ENCODE measurements around the gene HOXA9.

DNA sequence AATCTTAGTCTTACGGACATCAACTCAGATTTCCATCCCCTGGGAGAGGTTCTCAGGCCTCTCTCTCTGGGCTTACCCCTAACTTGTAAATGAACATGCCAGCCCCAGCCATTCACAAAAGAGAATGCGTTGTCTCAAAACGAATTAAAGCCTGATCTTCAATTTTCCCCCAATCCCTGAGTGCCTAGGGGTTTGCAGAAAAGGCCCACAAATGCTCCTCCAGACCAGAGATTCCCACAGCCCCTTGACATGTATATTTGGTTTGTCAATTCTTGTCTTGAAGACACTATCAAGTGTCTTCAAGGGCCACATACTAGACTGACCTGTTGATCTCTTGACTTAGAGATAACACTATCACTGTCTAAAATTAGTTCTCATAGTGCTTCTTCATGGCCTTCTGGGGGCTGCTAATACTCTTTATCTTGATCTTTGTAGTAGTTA, 46.4 kb upstream of the HOXA9 start:
- TF ChIP-seq CTCF (tag by site-specific recombination; IDR thresholded peaks at IDR 0.05), result no peak
- TF ChIP-seq ZFP37 (tag by site-specific recombination; IDR thresholded peaks at IDR 0.05), result no peak
- no peak for TF ChIP-seq ZNF184 (tag by site-specific recombination; IDR thresholded peaks at IDR 0.05)
- TF ChIP-seq PBX3 (CRISPR knock-in tag; IDR thresholded peaks at IDR 0.05), result no peak
- no peak for TF ChIP-seq MZF1 (tag by site-specific recombination; IDR thresholded peaks at IDR 0.05; ENCODE audit: borderline replicate concordance)
- TF ChIP-seq, protein P1, sequence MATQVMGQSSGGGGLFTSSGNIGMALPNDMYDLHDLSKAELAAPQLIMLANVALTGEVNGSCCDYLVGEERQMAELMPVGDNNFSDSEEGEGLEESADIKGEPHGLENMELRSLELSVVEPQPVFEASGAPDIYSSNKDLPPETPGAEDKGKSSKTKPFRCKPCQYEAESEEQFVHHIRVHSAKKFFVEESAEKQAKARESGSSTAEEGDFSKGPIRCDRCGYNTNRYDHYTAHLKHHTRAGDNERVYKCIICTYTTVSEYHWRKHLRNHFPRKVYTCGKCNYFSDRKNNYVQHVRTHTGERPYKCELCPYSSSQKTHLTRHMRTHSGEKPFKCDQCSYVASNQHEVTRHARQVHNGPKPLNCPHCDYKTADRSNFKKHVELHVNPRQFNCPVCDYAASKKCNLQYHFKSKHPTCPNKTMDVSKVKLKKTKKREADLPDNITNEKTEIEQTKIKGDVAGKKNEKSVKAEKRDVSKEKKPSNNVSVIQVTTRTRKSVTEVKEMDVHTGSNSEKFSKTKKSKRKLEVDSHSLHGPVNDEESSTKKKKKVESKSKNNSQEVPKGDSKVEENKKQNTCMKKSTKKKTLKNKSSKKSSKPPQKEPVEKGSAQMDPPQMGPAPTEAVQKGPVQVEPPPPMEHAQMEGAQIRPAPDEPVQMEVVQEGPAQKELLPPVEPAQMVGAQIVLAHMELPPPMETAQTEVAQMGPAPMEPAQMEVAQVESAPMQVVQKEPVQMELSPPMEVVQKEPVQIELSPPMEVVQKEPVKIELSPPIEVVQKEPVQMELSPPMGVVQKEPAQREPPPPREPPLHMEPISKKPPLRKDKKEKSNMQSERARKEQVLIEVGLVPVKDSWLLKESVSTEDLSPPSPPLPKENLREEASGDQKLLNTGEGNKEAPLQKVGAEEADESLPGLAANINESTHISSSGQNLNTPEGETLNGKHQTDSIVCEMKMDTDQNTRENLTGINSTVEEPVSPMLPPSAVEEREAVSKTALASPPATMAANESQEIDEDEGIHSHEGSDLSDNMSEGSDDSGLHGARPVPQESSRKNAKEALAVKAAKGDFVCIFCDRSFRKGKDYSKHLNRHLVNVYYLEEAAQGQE (tag by site-specific recombination; IDR thresholded peaks at IDR 0.05), result no peak
- TF ChIP-seq ZBTB49 (tag by site-specific recombination; IDR thresholded peaks at IDR 0.05; ENCODE audit: low read depth), result no peak
- no peak for TF ChIP-seq ZNF394 (tag by site-specific recombination; IDR thresholded peaks at IDR 0.05; ENCODE audit: borderline replicate concordance)
- no peak for TF ChIP-seq ZNF274 (IDR thresholded peaks at IDR 0.05; ENCODE audit: low read length)
- TF ChIP-seq ZNF274 (tag by site-specific recombination; IDR thresholded peaks at IDR 0.05; ENCODE audit: borderline replicate concordance), result no peak
- TF ChIP-seq SP2 (tag by site-specific recombination; IDR thresholded peaks at IDR 0.05), result no peak
- TF ChIP-seq ZNF530 (tag by site-specific recombination; IDR thresholded peaks at IDR 0.05; ENCODE audit: low read depth), result no peak
- TF ChIP-seq ZBTB7A (tag by site-specific recombination; IDR thresholded peaks at IDR 0.05; ENCODE audit: low read depth), result no peak
- no peak for TF ChIP-seq ZNF341 (tag by site-specific recombination; IDR thresholded peaks at IDR 0.05; ENCODE audit: low read depth)
- no peak for TF ChIP-seq ZNF677 (tag by site-specific recombination; IDR thresholded peaks at IDR 0.05)
